GM06990 (cell line): ENCODE measurements around the gene ARHGEF6.
A peak's percentile ranks its signal among the peaks of the same experiment; 100 is the strongest.

Experiments used
- DNase-seq: peaks from one replicate; pipeline ENCODE4 v3.0.0-alpha.2; 2011; ENCODE audit not compliant: insufficient read length; ENCODE audit errors: extremely low read depth
- H3K27me3 ChIP-seq: replicated peaks from 2 replicates; pipeline ENCODE4 v1.6.0; 2011; ENCODE audit warnings: low read length; ENCODE audit not compliant: control insufficient read depth, insufficient read depth
- H3K36me3 ChIP-seq: 2 replicates; pipeline ENCODE4 v1.5.1; 2011; ENCODE audit warnings: low read length; ENCODE audit not compliant: control insufficient read depth, insufficient read depth
- H3K4me3 ChIP-seq: replicated peaks from 2 replicates; pipeline ENCODE4 v1.5.1; 2011; ENCODE audit warnings: low read depth, mild to moderate bottlenecking, control low read depth, low read length
- CTCF ChIP-seq: IDR thresholded peaks from 2 replicates; pipeline ENCODE4 v1.5.1; 2011; ENCODE audit warnings: low read length, control low read depth, mild to moderate bottlenecking, inconsistent platforms; ENCODE audit not compliant: insufficient read depth, poor library complexity, severe bottlenecking

The ARHGEF6 gene

GRCh38 chrX:136708348-136708747 is 72.4 kb downstream of the ARHGEF6 start:
- TF ChIP-seq CTCF, result peak; percentile 52
- no peak for DNase-seq
- H3K4me3 ChIP-seq, result no peak overlapping the region
- no peaks in the 10 kb centered on the region for H3K36me3 ChIP-seq
- no peaks in the 10 kb centered on the region for H3K27me3 ChIP-seq

GRCh38 chrX:136697156-136697555 is 83.6 kb downstream of the ARHGEF6 start:
- Histone ChIP-seq H3K36me3 (no peaks in the 10 kb centered on the region), H3K27me3 (no peaks in the 10 kb centered on the region), H3K4me3 (no peak overlapping the region)
- DNase-seq, result no peak
- no peak for TF ChIP-seq CTCF

- H3K4me3 ChIP-seq, result no peak overlapping the region
- DNase-seq, result peak; percentile 53
Observed at GRCh38 chrX:136694431-136695087, 86.2 kb downstream of the ARHGEF6 start.

GRCh38 chrX:136692271-136692670 is 88.5 kb downstream of the ARHGEF6 start:
- TF ChIP-seq CTCF, result no peak
- no peaks in the 10 kb centered on the region for H3K36me3 ChIP-seq
- H3K4me3 ChIP-seq, result no peak overlapping the region
- H3K27me3 ChIP-seq, result no peaks in the 10 kb centered on the region
- DNase-seq, result no peak

More at GRCh38 chrX:136694431-136695087, 86.2 kb downstream of the ARHGEF6 start:
- peak; percentile 68 for TF ChIP-seq CTCF
- Histone ChIP-seq H3K27me3 (no peaks in the 10 kb centered on the region), H3K36me3 (no peaks in the 10 kb centered on the region)

GRCh38 chrX:136691028-136691809 is 89.5 kb downstream of the ARHGEF6 start:
- TF ChIP-seq CTCF, result no peak
- no peaks in the 10 kb centered on the region for H3K27me3 ChIP-seq
- no peak overlapping the region for H3K4me3 ChIP-seq
- DNase-seq, result no peak
- H3K36me3 ChIP-seq, result no peaks in the 10 kb centered on the region
